ENCODE results near the gene TK1. TPM values are rescaled to one million over a fixed set of nuclear protein-coding genes. Genes with fewer than 3 reads are reported as not detected.
A peak's percentile ranks its signal among the peaks of the same experiment; 100 is the strongest.

Gene TK1
- total and polyA plus RNA-seq, 4 donors = 7.9 to 14.9 (median 10.3) TPM

DNA sequence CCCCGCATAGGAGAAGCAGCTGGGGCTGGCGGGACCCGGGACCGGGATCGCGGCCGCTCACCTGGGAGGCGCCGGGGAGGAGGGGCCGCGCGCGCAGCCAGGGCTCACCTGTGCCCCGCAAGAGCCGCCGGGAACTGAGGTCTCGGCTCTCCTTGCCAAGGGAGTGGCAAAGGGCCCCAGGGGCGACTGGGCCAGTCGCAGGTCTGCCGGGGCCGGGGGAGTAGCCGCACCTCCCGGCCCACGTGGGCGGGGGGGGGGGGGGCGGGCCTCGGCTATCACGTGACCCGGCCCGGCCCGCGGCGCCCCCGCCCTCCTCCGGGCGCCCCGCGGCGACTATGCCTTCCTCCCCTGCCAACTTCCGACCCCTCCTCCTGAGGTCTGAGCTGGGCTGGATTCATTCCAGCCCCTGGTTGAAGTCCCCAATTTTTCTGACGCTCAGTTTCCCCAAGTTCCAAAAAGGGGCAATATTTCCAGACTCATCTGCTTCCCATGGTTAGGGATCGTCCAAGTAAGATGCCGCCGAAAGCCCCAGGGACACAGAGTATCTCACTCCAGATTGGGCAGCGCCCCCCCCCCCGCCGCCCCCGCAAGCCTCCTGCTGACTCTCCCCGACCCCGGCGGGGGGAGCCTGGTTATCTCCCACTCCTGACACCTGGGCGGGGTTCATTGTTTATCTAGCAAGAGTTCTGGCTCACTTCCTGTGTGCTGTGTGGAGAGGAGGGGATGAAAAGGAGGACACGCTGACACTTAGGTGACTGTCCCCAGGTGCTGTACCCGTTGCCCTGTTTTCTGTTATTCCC lies 58.1 kb downstream of the TK1 start, which contains the start of gene TMC6:
TSS of gene TMC6 (minus strand) at position 205 of the 800 bp plus-strand sequence. CDS start 1,923 bp downstream, outside the sequence.
- ATAC-seq (ENCODE audit: insufficient read depth, low FRiP score) (peak; percentile 54), DNase-seq (peak; percentile 54 to 69 (median 66))
- WGBS, 2 donors = 1 to 2% methylated on average over 37 to 51 of the region's 54 CpGs
- H3K9ac ChIP-seq (ENCODE audit: insufficient read depth in 1 of 2, low read length in 2 of 2) = peak within 1 kb of the TSS in 1 of 2 donors; percentile 73
- H3K27ac ChIP-seq (ENCODE audit: low read depth in 1 of 2, low read length in 1 of 2) = peak within 1 kb of the TSS; percentile 89 to 93
- H3K27me3 ChIP-seq (ENCODE audit: control insufficient read depth in 3 of 3, insufficient read depth in 3 of 3, low read length in 2 of 3) = peaks cover 0 to 3% (median 0%) of the 10 kb centered on the region in 3 donors
- H3K4me1 ChIP-seq (ENCODE audit: control insufficient read depth in 5 of 5, insufficient read depth in 5 of 5, low read length in 5 of 5) = peaks cover 3 to 53% (median 27%) of the 10 kb centered on the region in 5 donors
- peaks cover 0 to 24% (median 0%) of the 10 kb centered on the region in 4 donors for H3K36me3 ChIP-seq (ENCODE audit: control insufficient read depth in 4 of 4, insufficient read depth in 4 of 4, low read length in 4 of 4)
- peak within 1 kb of the TSS; percentile 74 for H3K4me3 ChIP-seq
- TF ChIP-seq, protein P1, sequence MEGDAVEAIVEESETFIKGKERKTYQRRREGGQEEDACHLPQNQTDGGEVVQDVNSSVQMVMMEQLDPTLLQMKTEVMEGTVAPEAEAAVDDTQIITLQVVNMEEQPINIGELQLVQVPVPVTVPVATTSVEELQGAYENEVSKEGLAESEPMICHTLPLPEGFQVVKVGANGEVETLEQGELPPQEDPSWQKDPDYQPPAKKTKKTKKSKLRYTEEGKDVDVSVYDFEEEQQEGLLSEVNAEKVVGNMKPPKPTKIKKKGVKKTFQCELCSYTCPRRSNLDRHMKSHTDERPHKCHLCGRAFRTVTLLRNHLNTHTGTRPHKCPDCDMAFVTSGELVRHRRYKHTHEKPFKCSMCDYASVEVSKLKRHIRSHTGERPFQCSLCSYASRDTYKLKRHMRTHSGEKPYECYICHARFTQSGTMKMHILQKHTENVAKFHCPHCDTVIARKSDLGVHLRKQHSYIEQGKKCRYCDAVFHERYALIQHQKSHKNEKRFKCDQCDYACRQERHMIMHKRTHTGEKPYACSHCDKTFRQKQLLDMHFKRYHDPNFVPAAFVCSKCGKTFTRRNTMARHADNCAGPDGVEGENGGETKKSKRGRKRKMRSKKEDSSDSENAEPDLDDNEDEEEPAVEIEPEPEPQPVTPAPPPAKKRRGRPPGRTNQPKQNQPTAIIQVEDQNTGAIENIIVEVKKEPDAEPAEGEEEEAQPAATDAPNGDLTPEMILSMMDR (IDR thresholded peaks at IDR 0.05; ENCODE audit: control extremely low read depth, extremely low read depth) = no peak
- H3K9me3 ChIP-seq (ENCODE audit: control insufficient read depth in 4 of 4, insufficient read depth in 3 of 4, low read length in 3 of 4) = no peaks in the 10 kb centered on the region

DNA sequence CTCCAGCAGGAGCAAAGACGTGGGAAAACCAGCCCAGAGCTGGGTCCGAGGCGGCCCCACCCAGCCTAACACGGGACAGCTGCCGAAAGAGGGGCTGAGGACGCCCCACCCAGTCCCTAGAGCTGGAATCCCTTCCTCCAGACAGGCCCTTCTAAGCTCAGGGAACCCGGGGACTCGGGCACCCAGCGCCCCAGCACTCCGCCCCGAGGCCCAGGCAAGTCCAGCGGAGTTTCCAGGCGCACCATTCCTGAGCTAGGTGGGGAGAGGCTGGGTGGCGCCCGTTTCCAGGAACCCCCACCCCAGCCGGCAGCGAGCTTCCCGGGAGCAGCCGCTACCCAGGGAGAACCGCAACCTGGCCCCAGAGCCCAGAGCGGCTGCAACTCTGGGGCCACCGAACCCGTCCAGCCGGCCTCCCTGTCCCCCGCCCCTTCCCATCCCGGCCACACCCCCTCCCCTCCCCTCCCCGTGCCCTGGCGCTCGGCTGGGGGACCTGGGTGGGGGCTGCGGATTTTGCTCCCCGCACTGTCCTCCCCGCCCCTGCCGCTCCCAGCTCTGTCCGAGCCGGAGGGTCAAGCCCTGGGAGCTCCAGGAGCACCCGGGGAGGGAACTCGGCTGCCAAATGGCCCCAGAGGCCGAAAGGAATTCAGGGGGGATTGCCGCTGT lies 58.8 kb downstream of the TK1 start:
- TF ChIP-seq, protein P1 (IDR thresholded peaks at IDR 0.05; ENCODE audit: control extremely low read depth, extremely low read depth) = no peak
- ATAC-seq (ENCODE audit: insufficient read depth, low FRiP score) = peak; percentile 23
- DNase-seq = peak in 2 of 3 donors; percentile 49 to 60

DNA sequence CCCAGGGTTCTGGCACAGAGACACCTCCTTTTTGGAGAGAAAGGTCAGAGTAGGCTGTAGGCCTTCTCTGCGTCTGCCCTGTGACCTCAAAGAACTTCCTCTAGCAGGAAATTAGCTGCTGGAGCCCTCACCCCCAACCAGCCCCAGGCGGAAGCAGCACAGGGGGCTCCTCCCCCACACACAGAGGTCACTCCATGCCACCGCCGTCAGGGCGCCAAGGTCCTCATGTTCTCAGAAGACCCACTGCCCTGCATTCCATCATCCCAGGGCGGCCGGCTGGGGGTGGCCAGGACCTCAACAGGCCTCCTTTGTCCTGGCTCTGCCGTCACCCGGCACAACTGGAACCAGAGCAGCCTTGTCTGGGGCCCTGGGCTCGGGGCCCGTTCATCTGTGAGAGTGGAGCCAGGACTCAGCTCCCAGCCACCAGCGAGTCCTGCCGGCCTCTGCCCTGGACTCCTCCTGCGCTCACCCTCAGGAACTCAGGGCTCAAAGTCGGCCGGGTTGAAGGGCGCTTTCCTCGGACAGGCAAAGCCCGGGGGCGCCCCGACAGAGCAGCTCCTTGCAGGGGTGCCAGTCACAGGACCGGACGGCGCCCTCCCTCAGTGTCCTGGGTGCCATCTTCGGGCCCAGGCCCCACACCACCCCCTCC lies 59.5 kb downstream of the TK1 start:
- TF ChIP-seq, protein P1 (IDR thresholded peaks at IDR 0.05; ENCODE audit: control extremely low read depth, extremely low read depth) = no peak
- peak; percentile 28 for ATAC-seq (ENCODE audit: insufficient read depth, low FRiP score)
- 4 to 12% methylated on average over 25 of the region's 25 CpGs for WGBS, 2 donors
- peak; percentile 60 to 77 (median 71) for DNase-seq
- Histone ChIP-seq H3K9ac (ENCODE audit: insufficient read depth in 1 of 2, low read length in 2 of 2) (peak overlapping the region in 1 of 2 donors; percentile 73), H3K27ac (ENCODE audit: low read depth in 1 of 2, low read length in 1 of 2) (peak overlapping the region; percentile 89 to 93), H3K4me3 (peak overlapping the region; percentile 60), H3K9me3 (ENCODE audit: control insufficient read depth in 4 of 4, insufficient read depth in 3 of 4, low read length in 3 of 4) (no peaks in the 10 kb centered on the region), H3K4me1 (ENCODE audit: control insufficient read depth in 5 of 5, insufficient read depth in 5 of 5, low read length in 5 of 5) (peaks cover 3 to 51% (median 22%) of the 10 kb centered on the region in 5 donors), H3K27me3 (ENCODE audit: control insufficient read depth in 3 of 3, insufficient read depth in 3 of 3, low read length in 2 of 3) (peaks cover 0 to 3% (median 0%) of the 10 kb centered on the region in 3 donors), H3K36me3 (ENCODE audit: control insufficient read depth in 4 of 4, insufficient read depth in 4 of 4, low read length in 4 of 4) (peaks cover 0 to 37% (median 1%) of the 10 kb centered on the region in 4 donors)

More for the DNA sequence above, 58.8 kb downstream of the TK1 start:
- H3K27me3 ChIP-seq (ENCODE audit: control insufficient read depth in 3 of 3, insufficient read depth in 3 of 3, low read length in 2 of 3) = peaks cover 0 to 3% (median 0%) of the 10 kb centered on the region in 3 donors
- peak overlapping the region; percentile 74 for H3K4me3 ChIP-seq
- peaks cover 3 to 53% (median 27%) of the 10 kb centered on the region in 5 donors for H3K4me1 ChIP-seq (ENCODE audit: control insufficient read depth in 5 of 5, insufficient read depth in 5 of 5, low read length in 5 of 5)
- 2 to 3% methylated on average over 36 to 39 of the region's 39 CpGs for WGBS, 2 donors
- peak overlapping the region; percentile 89 to 93 for H3K27ac ChIP-seq (ENCODE audit: low read depth in 1 of 2, low read length in 1 of 2)
- peaks cover 0 to 31% (median 1%) of the 10 kb centered on the region in 4 donors for H3K36me3 ChIP-seq (ENCODE audit: control insufficient read depth in 4 of 4, insufficient read depth in 4 of 4, low read length in 4 of 4)
- peak overlapping the region in 1 of 2 donors; percentile 73 for H3K9ac ChIP-seq (ENCODE audit: insufficient read depth in 1 of 2, low read length in 2 of 2)
- H3K9me3 ChIP-seq (ENCODE audit: control insufficient read depth in 4 of 4, insufficient read depth in 3 of 4, low read length in 3 of 4) = no peaks in the 10 kb centered on the region
